Stimulated activated CD8-positive, alpha-beta memory T cell treated with anti-CD3 and anti-CD28 coated beads, Interleukin-12 subunit alpha, Interleukin-12 subunit beta, amount 100 ng/mL, for 4 hours (primary cell): ENCODE results near the gene MIEF1.
A peak's percentile ranks its signal among the peaks of the same experiment; 100 is the strongest.
"Not testable (repeated sequence)": the region's sequence is repeated elsewhere in the genome, so short reads cannot be mapped to it uniquely, and the experiment has no call there.

Experiments
- DNase-seq: peaks from one replicate; pipeline ENCODE4 v3.0.0-alpha.2; 2020; ENCODE audit warnings: low read depth

The MIEF1 gene

DNA sequence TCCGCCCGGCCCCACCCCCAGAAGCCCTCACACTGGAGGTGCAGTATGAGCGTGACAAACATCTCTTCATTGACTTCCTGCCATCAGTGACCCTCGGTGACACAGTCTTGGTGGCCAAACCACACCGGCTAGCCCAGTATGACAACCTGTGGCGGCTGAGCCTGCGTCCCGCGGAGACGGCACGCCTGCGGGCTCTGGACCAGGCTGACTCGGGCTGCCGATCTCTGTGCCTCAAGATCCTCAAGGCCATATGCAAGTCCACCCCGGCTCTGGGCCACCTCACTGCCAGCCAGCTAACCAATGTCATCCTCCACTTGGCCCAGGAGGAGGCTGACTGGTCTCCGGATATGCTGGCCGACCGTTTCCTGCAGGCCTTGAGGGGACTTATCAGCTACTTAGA, 11.7 kb downstream of the MIEF1 start:
- no peak for DNase-seq

DNA sequence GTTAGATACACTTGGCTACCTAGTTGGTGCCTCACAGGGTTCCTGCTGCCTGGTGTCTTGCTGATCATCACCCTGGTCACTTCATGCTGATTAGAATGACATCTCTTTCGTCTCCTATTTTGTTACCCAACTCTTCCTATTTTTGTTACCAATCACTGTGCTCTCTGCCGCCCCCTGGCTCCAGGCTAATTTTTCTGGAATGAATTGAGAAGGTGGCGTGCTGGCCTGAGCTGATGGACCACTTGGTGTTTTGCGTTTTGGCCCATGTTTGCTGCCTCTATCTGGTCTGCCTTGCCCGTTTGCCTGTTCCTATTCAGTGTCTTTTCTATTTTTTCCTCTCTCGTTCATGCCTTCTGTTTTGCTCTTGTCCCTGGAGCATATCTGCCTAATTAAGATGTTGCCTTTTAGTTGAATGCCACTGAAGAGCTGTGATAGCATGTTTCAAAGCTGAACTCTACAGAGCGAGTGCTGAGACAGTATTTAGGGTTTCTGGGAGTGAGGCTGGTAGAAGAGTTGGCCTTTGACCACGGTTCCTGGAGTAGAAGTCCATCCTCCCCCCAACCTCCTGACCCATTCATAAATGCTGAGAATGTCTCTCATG, 12.4 kb downstream of the MIEF1 start:
- DNase-seq = no peak

DNA sequence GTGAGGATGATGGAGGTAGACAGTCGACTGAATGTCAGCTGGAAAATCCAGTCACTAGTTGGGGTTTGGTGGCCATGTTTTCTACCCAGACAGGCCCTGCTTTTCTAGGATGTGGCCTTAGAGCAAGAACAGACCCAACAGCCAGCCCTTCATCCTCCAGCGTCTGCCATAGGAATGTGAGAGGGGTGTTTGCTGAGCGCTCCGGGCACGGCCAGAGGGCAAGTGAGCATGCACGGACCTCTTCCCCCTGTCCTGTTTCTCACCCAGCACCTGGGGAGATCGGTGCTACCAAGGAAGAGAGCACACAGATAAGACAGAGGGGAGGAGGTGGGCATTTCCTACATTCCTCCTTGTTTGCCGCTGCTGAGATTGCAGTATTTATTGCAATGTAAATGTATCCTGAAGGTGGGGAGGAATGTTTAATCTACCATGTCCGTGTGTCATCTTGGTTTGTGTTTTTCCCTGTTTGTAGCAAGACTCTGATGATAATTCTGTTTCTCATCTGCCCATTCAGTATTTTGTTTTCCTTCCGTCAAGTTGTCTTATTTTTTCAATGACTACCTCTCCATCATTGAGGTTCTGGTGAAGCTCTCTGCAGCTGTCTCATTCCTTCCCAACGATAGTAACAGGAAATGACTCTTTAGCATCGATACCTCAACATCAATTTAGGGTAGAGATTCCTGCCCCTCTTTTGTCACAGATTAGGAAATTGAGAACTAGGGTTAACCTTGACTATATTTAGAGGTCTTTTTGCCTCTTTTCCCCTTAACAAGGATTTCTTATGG, 13.4 kb downstream of the MIEF1 start:
- DNase-seq = no peak

DNA sequence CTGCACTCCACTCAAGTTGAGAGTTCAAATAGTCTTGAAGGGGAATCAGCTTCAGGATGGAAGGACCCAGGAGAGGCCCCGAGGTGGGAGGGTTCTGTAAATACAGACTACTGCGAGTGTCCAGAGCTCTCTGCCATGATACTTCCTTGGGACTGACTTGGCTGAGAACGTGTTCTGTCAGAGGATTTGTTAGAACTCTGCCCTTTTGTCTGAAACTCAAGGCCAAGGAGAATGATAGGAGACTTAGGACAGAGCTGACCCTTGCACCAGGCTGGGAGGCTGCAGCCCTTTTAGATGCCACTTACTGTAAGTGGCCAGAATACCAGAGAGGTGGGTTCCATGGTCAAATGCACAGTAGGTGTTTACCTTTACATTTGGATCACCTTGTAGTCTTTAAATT, 15.4 kb downstream of the MIEF1 start:
- no peak for DNase-seq

DNA sequence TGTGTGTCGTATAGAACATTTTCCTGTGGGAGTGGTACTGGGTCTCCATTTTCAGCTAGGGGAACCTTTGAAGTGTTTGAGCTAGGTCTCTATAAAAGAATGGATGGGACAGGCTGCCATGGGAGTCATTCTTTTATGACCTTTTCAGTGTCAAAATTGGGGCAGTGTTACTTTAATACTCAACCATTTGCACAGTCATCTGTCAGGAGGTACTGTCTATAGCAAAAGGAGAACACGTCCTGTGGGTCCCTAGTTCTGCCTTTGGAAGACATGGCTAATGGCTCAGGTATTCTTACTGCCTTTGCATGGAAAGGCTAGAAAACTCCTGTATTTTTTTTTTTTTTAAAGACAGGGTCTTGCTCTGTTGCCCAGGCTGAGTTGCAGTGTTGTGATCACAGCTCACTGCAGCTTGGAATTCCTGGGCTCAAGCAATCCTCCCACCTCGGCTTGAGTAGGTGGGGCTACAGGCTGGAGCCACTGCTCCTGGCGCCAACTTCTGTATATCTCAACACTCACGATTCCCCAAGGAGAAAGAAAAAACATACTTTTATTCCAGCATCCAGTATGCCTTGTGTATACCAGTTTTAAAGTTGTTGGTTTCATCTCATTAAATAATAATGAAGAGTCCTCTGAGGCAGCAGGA, 16.2 kb downstream of the MIEF1 start:
- no peak for DNase-seq

DNA sequence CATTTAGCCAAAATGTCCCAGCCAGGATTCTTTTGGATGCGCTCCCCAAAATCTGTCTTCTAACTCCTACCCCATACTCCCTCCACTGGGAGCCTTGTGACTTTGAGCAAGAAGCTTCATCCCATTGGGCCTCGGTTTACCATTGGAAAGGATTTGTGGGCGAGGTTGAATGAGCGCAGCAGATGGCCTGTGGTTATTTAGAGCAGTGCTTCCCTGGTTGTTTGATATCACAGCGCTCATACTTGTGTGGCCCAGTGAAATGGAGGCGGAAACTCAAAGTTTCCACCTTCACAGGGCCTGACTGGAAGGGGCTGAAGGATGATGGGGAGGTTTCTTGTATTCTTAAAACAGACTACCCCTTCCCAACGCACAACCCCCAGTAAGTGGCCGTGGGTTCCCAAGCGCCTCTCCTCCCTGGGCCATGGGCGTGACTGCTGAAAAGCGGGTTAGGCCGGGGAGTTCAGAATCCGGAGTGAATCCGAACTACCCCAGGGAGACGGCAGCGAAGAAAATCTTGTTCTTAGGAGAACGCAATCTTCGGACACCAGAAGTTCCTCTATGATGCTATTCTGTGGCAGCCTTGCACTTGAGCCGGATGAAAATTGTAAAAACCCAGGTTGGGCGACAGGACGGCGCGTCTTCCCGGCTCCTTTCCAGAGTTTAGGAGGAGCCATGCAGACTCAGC, 17.0 kb downstream of the MIEF1 start:
- DNase-seq = no peak

DNA sequence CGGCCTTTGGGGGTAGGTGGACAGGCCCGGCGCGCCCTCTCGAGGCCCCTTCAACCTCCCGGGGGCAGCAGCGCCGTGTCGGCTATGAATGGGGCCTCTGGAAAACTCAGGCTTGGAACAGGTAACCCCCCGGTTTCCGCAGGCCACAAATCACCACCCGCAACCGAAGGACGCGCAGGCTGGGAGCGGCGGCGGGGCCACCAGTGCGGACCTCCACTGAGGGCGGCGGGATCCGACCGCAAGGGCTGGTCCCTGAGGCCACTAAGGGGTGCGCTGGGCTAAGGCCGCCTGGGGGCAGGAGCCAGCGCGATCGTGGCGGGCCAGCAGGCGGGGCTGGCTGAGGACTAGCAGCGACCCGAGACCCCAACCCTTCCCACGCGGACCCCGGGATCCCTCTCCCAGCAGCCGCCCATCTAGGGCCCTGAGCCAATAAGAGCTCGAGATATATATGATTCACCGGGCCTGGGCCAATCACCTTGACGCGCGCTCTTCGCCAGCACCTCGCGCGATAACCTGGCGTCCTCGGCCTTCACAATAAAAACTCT, 17.7 kb downstream of the MIEF1 start:
- DNase-seq = peak; percentile 91

DNA sequence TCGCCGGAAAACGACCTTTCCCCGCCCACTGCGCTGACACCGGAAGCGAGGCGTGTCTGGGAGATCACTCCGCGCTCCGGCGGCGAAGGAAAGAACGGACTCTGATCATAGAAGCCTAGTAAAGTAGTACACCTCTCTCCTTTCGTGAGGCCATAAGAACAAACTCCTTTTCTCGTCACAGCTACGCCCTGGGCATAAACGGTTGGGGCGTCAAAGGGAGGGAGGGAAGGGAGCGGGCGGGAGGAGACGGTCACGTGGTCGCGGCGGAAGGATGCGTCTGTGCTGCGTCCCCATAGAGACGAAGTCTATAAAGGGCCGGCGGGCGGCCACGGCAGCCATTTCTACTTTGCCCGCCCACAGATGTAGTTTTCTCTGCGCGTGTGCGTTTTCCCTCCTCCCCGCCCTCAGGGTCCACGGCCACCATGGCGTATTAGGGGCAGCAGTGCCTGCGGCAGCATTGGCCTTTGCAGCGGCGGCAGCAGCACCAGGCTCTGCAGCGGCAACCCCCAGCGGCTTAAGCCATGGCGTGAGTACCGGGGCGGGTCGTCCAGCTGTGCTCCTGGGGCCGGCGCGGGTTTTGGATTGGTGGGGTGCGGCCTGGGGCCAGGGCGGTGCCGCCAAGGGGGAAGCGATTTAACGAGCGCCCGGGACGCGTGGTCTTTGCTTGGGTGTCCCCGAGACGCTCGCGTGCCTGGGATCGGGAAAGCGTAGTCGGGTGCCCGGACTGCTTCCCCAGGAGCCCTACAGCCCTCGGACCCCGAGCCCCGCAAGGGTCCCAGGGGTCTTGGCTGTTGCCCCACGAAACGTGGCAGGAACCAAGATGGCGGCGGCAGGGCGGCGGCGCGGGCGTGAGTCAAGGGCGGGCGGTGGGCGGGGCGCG, 18.4 kb downstream of the MIEF1 start, which contains the start of gene ATF4:
Gene ATF4 (plus strand): TSS at position 337 of the 880 bp plus-strand sequence. CDS start 884 bp downstream, outside the sequence.
- peak; percentile 62 for DNase-seq

DNA sequence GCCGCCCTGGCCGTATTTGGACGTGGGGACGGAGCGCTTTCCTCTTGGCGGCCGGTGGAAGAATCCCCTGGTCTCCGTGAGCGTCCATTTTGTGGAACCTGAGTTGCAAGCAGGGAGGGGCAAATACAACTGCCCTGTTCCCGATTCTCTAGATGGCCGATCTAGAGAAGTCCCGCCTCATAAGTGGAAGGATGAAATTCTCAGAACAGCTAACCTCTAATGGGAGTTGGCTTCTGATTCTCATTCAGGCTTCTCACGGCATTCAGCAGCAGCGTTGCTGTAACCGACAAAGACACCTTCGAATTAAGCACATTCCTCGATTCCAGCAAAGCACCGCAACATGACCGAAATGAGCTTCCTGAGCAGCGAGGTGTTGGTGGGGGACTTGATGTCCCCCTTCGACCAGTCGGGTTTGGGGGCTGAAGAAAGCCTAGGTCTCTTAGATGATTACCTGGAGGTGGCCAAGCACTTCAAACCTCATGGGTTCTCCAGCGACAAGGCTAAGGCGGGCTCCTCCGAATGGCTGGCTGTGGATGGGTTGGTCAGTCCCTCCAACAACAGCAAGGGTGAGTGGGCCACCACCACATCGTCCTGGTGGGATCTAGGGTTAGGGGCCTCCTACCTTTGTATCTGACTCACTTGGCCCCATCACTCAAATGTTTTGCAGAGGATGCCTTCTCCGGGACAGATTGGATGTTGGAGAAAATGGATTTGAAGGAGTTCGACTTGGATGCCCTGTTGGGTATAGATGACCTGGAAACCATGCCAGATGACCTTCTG, 19.2 kb downstream of the MIEF1 start:
- not testable (repeated sequence) for DNase-seq

DNA sequence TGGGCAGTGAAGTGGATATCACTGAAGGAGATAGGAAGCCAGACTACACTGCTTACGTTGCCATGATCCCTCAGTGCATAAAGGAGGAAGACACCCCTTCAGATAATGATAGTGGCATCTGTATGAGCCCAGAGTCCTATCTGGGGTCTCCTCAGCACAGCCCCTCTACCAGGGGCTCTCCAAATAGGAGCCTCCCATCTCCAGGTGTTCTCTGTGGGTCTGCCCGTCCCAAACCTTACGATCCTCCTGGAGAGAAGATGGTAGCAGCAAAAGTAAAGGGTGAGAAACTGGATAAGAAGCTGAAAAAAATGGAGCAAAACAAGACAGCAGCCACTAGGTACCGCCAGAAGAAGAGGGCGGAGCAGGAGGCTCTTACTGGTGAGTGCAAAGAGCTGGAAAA, 20.0 kb downstream of the MIEF1 start:
- not testable (repeated sequence) for DNase-seq

DNA sequence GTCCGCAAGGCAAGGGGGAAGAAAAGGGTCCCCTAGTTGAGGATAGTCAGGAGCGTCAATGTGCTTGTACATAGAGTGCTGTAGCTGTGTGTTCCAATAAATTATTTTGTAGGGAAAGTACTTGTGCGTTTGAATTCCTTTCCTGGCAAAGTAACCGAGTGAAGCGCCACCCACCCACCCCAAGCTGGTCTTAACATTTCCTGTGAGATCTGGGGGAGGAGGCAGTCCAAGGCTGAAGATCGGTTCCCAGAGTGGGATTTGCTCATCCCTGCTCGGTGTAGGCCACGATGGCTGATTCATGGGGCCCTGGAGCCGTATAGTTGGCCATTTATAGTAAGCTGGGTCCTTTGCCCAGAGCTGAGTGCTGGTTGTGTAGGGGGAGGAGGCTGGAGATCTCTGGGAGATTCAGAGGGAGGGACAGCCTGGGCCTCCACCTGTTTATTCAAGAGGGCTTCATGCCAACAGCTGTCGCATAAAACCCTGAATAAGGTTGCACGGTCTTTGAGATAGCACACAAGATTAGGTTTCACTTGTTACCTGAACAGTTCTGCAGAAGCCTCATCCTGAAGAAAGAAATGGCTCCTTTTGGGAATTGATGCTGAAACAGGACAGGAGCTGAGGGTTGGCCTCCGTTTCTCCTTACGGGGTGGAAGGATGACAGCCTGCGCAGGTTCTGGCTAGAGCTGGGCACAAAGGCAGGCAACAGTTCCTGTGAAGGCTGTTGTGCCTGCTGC, 20.6 kb downstream of the MIEF1 start:
- DNase-seq = no peak

DNA sequence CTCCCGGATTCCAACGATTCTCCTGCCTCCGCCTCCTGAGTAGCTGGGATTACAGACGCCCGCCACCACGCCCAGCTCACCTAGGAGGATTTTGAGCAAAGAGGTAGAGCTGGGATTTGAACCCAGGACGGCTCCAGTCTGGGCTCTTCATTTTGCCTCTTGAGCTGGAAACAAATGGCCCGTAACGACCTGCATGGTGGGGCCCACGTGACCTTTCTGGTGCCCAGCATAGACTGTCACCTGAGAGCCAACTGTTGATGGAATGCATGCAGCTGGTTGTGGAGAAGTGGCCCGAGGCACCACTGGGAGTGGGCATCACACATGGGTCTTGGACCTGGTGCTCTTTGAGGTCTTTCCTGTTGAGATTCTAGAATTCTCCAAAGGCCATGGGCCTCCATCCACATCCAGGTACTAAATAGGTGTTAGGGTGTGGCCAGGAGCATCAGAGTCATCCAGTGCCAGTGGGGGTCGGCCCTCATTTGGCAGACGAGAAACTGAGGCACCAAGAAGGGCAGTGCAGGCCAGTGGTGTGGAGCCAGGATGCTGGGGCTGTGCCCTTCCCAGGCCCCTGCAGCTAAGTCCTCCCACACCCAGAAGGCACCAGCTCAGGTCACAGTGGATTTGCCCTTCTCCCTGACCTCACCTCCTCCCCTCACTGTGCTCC, 22.1 kb downstream of the MIEF1 start:
- no peak for DNase-seq

DNA sequence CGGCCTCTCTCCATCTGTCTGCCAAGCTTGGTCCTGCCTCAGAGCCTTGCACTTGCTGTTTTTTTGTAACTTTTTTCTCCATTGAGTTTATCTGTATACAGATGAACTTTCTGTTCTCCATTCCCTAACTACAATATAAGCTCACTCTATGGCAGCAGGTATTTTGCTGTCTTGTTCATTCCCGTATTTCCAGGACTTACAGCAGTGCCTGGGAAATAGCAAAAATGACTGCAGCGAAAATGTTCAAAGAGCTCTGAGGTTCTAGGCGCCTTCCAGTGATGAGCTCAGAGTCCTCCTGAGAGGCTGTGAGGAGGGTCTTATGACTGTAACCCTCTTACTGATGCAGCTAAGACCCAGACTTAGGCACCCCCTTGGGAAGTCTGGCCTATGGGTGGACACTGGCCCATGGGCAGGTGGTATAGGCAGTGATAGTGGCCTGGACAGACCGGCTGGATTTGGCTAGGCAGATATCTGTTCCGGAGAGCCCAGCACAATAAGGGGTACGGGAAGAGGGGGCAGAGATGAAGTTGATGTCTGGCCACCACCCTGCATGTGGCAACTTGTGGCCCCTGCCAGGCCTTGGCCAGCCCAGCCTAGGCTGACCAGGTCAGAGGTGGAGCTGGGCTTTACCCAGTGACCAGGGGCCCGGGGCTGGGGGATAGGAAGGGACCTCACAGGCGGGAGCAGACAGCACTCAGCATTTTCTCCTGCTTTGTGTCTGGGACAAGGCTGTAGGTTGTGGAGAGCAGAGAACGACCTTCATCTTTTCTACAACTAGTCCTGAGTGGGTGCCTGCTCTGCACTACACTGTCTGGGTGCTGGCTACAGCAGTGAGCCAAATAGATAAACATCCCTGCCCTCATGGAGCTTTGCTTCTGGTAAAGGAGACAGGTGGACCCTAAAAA, 22.9 kb downstream of the MIEF1 start:
- DNase-seq = no peak

DNA sequence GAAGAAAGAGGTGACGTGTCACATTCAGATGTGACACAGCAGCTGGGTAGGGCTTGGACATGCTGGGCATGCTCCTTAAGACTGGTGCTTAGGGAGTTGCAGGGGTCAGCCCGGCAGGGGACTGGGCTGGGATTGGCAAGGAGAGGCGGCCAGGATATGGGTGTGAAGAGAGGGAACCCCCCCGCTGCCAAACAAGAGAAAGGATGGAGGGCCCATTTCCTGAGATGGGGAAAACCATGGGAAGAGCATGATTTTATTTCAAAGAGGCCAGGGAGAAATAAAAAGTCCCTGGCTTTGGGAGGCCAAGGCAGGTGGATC, 23.5 kb downstream of the MIEF1 start:
- no peak for DNase-seq

DNA sequence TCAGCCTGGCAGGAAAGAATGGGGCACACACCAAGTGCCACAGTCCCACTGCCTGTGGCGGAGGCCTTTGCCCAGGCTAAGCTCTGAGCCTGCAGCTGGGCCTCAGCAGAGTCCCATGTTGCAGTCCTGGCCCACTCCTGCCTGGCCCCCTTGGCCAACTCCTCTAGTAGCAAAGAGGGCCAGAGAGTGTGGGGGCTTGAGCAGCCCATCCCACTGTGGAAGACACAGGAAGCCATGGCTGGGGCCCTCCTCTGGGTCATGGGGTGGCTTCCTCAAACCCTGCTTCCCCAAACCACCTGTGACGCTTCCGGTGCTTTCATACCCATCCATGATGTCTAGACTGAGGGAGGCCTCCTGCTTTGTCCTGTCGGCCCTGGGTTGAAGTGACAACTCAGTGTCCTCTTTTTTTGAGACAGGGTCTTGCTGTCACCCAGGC, 24.7 kb downstream of the MIEF1 start:
- no peak for DNase-seq

DNA sequence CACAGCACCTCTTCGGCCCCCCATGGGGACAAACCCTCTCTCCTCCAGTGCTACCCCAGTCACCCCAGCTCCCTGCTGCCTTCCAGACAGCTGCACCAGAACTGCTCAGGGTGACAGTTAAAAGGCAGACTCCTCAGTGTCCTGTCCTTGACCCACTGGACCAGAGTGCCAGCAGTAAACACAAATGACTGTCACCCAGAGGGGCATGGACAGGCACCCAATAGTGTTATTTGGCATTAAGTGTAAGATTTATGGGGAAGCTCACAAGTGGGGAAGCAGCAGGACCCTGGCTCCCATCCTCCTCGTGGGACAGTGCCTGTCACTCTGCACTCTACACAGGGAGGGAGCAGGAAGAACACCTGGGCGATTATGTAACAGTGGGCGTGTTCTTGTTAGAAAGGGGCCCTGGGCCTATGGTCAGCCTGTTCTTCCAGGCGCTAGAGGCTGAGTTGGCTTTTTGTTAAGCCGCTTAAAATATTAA, 25.4 kb downstream of the MIEF1 start:
- DNase-seq = no peak

DNA sequence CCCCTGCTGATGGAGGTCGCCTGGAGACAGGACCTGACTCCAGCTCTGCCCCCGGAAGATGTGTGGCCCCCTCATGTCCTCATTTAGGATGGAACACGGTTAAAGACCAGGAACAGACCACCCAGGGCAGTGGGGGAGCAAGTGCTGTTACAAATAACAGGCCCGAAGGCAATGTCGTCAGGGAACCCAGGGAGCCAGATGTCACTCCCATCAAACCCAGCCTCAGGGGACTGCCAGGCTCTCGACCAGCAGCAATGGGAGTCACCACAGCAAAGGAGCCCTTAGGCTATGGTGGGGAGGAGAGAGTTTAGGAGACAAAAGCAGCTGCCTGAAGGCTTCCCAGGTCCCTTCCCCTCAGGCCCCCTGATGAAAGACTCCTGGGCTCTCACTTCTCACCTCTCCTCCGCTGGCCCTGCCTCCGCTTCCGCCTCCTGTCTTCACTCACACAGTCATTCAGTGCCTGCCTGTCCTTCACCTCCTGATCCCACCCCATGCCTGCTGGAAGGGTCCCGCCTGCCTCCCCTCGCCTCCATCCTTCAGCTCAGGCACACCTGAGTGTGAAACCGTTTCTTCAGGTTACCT, 26.1 kb downstream of the MIEF1 start:
- no peak for DNase-seq
